GM21381 (cell line): ENCODE measurements around the gene HDGF.

Source experiments
- ATAC-seq: cut with Tn5 transposase; IDR thresholded peaks from one replicate; pipeline ENCODE4 v1.9.1; 2021; ENCODE audit warnings: mild to moderate bottlenecking, moderate library complexity; ENCODE audit not compliant: unreplicated experiment

The HDGF gene

GRCh38 chr1:156747742-156748669 lies 3.5 kb downstream of the HDGF start:
- ATAC-seq: no peak

- no peak for ATAC-seq
Measured at GRCh38 chr1:156746728-156747631, 4.5 kb downstream of the HDGF start.

DNA sequence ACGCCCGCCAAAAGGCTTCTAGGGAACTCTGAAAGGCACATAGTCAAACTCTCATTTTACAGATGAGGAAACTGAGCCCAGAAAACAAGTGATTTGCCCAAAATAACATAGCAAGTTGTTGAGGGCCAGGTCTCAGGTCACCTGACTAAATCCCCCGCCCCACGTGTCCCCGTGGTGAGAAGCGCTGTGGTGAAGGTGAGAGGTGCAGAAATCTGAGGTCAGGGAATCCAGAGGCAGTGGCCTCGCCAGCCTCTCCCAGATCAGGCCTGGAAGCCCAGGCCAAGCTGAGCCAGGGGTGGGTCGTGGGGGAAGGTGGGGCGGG lies 5.1 kb downstream of the HDGF start:
- ATAC-seq: no peak

DNA sequence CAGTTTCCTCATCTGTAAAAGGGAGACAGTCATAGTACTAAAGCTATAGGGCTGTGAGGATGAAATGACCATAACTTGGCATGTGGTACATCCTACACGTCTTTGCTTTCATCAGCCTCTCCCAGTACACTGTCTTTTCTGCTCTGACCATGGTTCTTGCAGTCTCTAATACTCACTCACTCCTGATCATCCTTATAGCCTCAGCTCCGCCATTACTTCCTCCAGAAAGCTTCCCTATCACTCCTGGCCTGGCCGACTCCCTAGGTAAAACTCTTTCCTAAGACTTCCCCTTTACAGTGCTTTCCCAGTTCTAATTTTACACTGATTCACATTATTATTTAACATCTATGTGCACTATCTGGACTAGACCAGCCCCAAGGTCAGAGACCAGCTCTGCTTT lies 5.6 kb downstream of the HDGF start:
- no peak for ATAC-seq

DNA sequence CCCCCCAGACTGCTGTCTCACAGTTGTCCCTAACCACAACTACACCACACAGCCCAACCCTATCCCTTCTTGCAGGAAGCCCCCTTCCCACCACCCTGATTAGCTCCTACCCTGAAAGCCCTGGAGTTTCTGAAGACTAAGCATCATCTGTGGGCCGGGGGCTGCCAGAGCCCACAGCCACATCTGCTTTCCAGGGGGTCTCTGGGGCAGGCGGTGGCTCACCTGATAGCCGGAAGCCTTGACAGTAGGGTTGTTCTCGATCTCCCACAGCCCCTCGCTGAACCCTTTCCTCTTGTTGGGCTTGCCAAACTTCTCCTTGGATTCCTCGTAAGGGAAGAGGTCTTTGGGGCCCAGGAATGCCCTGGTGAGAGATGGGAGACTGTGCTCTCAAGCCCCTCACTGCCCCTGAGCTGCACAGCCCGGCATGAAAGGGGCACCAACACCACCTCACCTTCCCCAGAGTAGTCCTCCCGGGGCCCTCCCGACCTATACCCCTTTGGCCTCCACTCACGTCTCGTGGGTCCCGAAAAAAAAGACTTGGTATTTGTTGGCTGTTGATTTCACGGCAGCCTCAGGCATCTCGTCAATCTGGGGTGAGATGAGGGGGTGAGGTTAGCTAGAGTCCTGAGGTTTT lies 6.6 kb downstream of the HDGF start:
- ATAC-seq: no peak

GRCh38 chr1:156744344-156744743 lies 7.1 kb downstream of the HDGF start:
- ATAC-seq: no peak

- ATAC-seq: no peak
Measured at GRCh38 chr1:156743367-156744302, 7.8 kb downstream of the HDGF start.

- no peak for ATAC-seq
Measured at GRCh38 chr1:156742801-156743200, 8.7 kb downstream of the HDGF start.

GRCh38 chr1:156742017-156742416 lies 9.5 kb downstream of the HDGF start:
- ATAC-seq: no peak

GRCh38 chr1:156741481-156741983 lies 9.9 kb downstream of the HDGF start:
- no peak for ATAC-seq

GRCh38 chr1:156740741-156741480 lies 10.6 kb downstream of the HDGF start, which contains the start of gene MRPL24:
Gene MRPL24, minus strand, starts transcription at chr1:156741088. Its CDS starts 2,384 bp downstream, at chr1:156738704.
- peak; percentile 86 for ATAC-seq

DNA sequence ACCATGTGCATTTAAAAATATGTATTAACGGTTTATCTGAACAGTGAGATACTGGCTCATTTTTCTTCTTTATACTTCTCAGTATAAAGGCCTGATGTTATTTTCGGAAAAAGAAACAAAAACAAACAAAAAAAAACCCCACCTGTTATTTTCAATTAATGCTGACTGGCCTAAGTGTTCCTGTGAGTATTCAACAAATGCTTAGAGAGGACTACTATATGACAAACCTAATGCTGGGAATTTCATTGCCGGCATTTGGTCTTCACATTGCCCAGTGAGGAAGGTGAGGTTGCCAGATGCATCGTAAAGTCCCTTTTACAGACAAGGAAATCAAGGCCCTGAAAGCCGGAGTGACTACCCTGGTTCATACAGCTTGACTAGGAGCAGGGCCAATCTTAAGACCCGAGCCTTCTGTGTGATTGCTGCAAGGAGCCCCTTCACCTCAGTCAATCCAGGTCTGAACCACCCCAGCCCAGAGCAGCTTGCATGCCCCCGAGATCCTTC lies 11.2 kb downstream of the HDGF start:
- ATAC-seq: peak; percentile 4

DNA sequence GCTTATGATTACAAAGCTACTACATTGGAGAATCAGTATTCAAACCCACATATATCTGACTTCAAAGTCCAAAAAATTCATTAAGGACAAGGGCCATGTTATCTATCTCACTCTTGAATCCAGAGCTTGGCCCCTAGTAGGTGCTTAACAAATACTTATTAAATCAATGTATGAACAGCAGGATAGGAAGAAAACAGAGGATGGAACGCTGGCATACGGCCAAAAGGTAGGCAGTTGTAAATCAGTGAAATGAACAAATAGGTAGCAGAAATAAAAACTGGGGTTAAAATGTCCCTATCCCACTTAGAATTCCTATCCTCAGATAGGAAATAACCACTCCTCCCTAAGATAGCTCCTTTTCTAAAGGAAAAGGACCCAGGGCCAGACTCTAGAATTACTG lies 12.6 kb downstream of the HDGF start:
- ATAC-seq: no peak

- ATAC-seq: no peak
Measured at GRCh38 chr1:156738407-156738806, 13.1 kb downstream of the HDGF start.

DNA sequence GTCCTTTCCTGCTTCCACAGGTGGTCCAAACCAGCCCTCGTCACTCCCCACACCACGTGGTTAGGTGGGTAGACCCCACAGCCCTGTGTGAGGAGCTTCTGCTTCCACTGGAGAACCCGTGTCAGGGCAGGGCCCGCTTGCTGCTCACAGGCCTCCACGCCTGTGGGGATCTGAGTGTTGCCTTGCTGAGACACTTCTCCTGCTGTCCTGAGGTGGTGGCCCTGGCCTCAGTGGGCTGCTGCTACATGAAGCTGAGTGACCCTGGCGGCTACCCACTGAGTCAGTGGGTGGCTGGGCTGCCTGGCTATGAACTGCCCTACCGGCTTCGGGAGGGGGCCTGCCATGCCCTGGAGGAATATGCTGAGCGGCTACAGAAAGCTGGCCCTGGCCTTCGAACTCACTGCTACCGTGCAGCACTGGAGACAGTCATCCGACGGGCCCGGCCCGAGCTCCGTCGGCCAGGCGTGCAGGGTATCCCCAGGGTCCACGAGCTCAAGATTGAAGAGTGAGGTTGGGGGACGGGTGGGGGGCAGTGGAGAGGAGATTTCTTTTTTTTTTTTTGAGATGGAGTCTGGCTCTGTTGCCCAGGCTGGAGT lies 17.4 kb downstream of the HDGF start:
- no peak for ATAC-seq

DNA sequence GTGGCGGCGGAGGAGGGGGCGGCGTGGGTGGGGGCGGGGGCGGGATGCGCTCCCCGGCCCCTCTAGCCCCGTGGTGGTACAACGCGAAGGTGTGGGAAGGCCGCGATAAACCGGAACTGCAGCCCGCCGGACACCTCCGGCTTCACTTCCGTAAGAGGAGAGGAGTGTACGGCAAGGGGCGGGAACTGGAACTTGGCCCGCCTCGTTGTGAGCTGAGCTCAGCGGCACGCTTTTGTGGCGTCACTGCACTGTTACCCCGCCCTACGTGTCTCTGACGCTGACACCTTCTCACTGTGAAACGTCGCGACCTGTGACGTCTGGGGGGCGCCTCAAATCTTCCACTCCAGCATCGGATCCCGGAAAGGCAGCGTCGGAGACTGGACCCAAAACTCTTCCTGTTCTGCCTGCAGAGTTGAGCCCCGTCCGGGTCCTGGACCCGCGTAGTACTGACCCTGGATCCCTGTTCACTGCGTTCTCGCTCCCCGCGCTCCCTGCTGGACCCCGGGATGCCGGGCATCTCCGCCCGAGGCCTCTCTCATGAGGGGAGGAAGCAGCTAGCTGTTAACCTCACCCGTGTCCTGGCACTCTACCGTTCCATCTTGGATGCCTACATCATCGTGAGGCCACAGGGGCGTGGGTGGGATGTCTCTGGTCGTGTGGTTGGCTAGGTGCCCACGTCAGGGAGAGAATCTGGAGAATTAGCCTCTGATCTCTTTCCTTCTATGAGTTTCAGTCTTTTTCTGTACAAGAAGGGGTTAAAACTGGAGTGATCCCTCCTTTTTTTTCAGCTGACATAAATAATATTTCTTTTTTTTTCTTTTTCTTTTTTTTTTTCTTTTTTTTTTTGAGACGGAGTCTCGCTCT lies 22.6 kb downstream of the HDGF start, which contains the start of gene ISG20L2:
TSS of gene ISG20L2 (minus strand) at position 168 of the 864 bp plus-strand sequence. CDS start 1,114 bp downstream, outside the sequence.
- peak; percentile 86 for ATAC-seq

GRCh38 chr1:156727926-156728598 lies 23.4 kb downstream of the HDGF start, which contains the start of gene METTL25B:
Gene METTL25B, plus strand, starts transcription at chr1:156728469. Its CDS starts 636 bp downstream, at chr1:156729105.
- ATAC-seq: peak; percentile 43
